Keratinocyte (primary cell): ENCODE data around the gene EPHB6.

ENCODE experiments used
- EZH2 ChIP-seq: IDR thresholded peaks from one replicate; pipeline ENCODE4 v1.6.1; 2012; ENCODE audit warnings: inconsistent platforms, mild to moderate bottlenecking, low read length, moderate library complexity
- TF ChIP-seq, protein P1 (sequence below), 3 experiments: IDR thresholded peaks in 1 of 3; conservative IDR thresholded peaks in 1 of 3; optimal IDR thresholded peaks in 1 of 3; 2 replicates in 2 of 3; 3 replicates in 1 of 3; pipeline versions ENCODE3 to v1.5.1; 2011; ENCODE audit warnings: low read length in 3 of 3, mild to moderate bottlenecking in 3 of 3, moderate library complexity in 2 of 3, control low read depth in 1 of 3, inconsistent platforms in 1 of 3; ENCODE audit not compliant: insufficient read depth in 2 of 3; ENCODE audit errors: extremely low read depth in 1 of 3

- TF ChIP-seq EZH2: no peak
- TF ChIP-seq, protein P1, sequence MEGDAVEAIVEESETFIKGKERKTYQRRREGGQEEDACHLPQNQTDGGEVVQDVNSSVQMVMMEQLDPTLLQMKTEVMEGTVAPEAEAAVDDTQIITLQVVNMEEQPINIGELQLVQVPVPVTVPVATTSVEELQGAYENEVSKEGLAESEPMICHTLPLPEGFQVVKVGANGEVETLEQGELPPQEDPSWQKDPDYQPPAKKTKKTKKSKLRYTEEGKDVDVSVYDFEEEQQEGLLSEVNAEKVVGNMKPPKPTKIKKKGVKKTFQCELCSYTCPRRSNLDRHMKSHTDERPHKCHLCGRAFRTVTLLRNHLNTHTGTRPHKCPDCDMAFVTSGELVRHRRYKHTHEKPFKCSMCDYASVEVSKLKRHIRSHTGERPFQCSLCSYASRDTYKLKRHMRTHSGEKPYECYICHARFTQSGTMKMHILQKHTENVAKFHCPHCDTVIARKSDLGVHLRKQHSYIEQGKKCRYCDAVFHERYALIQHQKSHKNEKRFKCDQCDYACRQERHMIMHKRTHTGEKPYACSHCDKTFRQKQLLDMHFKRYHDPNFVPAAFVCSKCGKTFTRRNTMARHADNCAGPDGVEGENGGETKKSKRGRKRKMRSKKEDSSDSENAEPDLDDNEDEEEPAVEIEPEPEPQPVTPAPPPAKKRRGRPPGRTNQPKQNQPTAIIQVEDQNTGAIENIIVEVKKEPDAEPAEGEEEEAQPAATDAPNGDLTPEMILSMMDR (optimal IDR thresholded peaks at IDR 0.05 in 1 of 3, IDR thresholded peaks at IDR 0.05 in 1 of 3, conservative IDR thresholded peaks at IDR 0.05 in 1 of 3; ENCODE audit: extremely low read depth in 1 of 3, insufficient read depth in 2 of 3, low read length in 3 of 3): no peak
These were observed 18.4 kb upstream of the EPHB6 start for GRCh38 chr7:142836426-142836825.
